Measurements from ENCODE around the gene CTTN. TPM values are rescaled to one million over a fixed set of nuclear protein-coding genes. Genes with fewer than 3 reads are reported as not detected.

The CTTN gene
- total RNA-seq, 1 experiment from 2014 or later, result 533 TPM

GRCh38 chr11:70368961-70369360 is 29.4 kb upstream of the CTTN start:
- BruUV-seq (replicated peaks), result no TSS peak

GRCh38 chr11:70371241-70371640 is 27.1 kb upstream of the CTTN start:
- CTCF ChIA-PET, result no interaction called here

More at GRCh38 chr11:70368961-70369360, 29.4 kb upstream of the CTTN start:
- Histone ChIP-seq H3K79me2 (ENCODE audit: low read depth) (peaks cover 16% of the 10 kb centered on the region; the same call in 1 of the 2 replicates), H4K20me1 (ENCODE audit: insufficient read depth) (no peaks in the 10 kb centered on the region; the same call in 1 of the 2 replicates), H3K36me3 (ENCODE audit: low read depth) (peaks cover 47% of the 10 kb centered on the region), H3F3A (ENCODE audit: insufficient read depth, low read depth) (peaks cover 28% of the 10 kb centered on the region; the same call in 1 of the 2 replicates), H3K4me2 (no peak overlapping the region), H3K4me3 (no peak overlapping the region), H3K27me3 (ENCODE audit: insufficient read depth, low read depth) (no peaks in the 10 kb centered on the region), H3K9me3 (ENCODE audit: insufficient read depth, low read depth) (no peaks in the 10 kb centered on the region), H3K9me2 (ENCODE audit: insufficient read depth) (no peaks in the 10 kb centered on the region), H3K4me1 (replicated peaks; ENCODE audit: insufficient read depth) (no peaks in the 10 kb centered on the region), H3K27ac (no peak overlapping the region), H2AFZ (no peak overlapping the region)
- TF ChIP-seq CTCF (conservative IDR thresholded peaks at IDR 0.05) (no peak), EZH2 (IDR thresholded peaks at IDR 0.05; ENCODE audit: low read depth) (no peak)
- intact Hi-C loops (cut with micrococcal nuclease; ENCODE audit: unreplicated experiment), result no loop called here
- ChIA-PET CTCF (no interaction called here), POLR2A (ENCODE audit: unreplicated experiment) (no interaction called here)
- DNase-seq, result no peak

GRCh38 chr11:70372076-70372475 is 26.3 kb upstream of the CTTN start:
- ChIA-PET POLR2A (ENCODE audit: unreplicated experiment) (no interaction called here), CTCF (no interaction called here)
- Histone ChIP-seq H3K9me2 (ENCODE audit: insufficient read depth) (no peaks in the 10 kb centered on the region), H3K36me3 (ENCODE audit: low read depth) (peaks cover 37% of the 10 kb centered on the region), H3K4me2 (no peak overlapping the region), H4K20me1 (ENCODE audit: insufficient read depth) (peaks cover 3% of the 10 kb centered on the region; the same call in 1 of the 2 replicates), H3K27me3 (ENCODE audit: insufficient read depth, low read depth) (no peaks in the 10 kb centered on the region), H3K9me3 (ENCODE audit: insufficient read depth, low read depth) (no peaks in the 10 kb centered on the region), H3K79me2 (ENCODE audit: low read depth) (peaks cover 16% of the 10 kb centered on the region; the same call in 1 of the 2 replicates), H3F3A (ENCODE audit: insufficient read depth, low read depth) (peaks cover 30% of the 10 kb centered on the region; the same call in 1 of the 2 replicates), H2AFZ (no peak overlapping the region), H3K4me3 (no peak overlapping the region), H3K4me1 (replicated peaks; ENCODE audit: insufficient read depth) (no peaks in the 10 kb centered on the region), H3K27ac (no peak overlapping the region)
- TF ChIP-seq CTCF (conservative IDR thresholded peaks at IDR 0.05), result no peak
- BruUV-seq (replicated peaks), result no TSS peak
- intact Hi-C loops (cut with micrococcal nuclease; ENCODE audit: unreplicated experiment), result no loop called here
- no peak for DNase-seq

More at GRCh38 chr11:70371241-70371640, 27.1 kb upstream of the CTTN start:
- Histone ChIP-seq H3K9me3 (ENCODE audit: insufficient read depth, low read depth) (no peaks in the 10 kb centered on the region), H3K27ac (no peak overlapping the region), H3K4me1 (replicated peaks; ENCODE audit: insufficient read depth) (no peaks in the 10 kb centered on the region), H2AFZ (no peak overlapping the region), H3F3A (ENCODE audit: insufficient read depth, low read depth) (peaks cover 32% of the 10 kb centered on the region; the same call in 1 of the 2 replicates), H3K27me3 (ENCODE audit: insufficient read depth, low read depth) (no peaks in the 10 kb centered on the region), H3K4me2 (no peak overlapping the region), H4K20me1 (ENCODE audit: insufficient read depth) (peaks cover 3% of the 10 kb centered on the region; the same call in 1 of the 2 replicates), H3K36me3 (ENCODE audit: low read depth) (peaks cover 37% of the 10 kb centered on the region), H3K79me2 (ENCODE audit: low read depth) (peaks cover 16% of the 10 kb centered on the region; the same call in 1 of the 2 replicates), H3K4me3 (no peak overlapping the region), H3K9me2 (ENCODE audit: insufficient read depth) (no peaks in the 10 kb centered on the region)
- BruUV-seq (replicated peaks), result no TSS peak
- DNase-seq, result no peak
- POLR2A ChIA-PET (ENCODE audit: unreplicated experiment), result no interaction called here
- TF ChIP-seq CTCF (conservative IDR thresholded peaks at IDR 0.05) (no peak), EZH2 (IDR thresholded peaks at IDR 0.05; ENCODE audit: low read depth) (no peak)
- intact Hi-C loops (cut with micrococcal nuclease; ENCODE audit: unreplicated experiment), result no loop called here

All from PC-9 (cell line).